Epithelial cell of alveolus of lung (primary cell): Measurements from ENCODE around the gene PLEKHF1. TPM values are rescaled to one million over a fixed set of nuclear protein-coding genes. Genes with fewer than 3 reads are reported as not detected.

Source experiments
- total RNA-seq: library from RNA; depleted of rRNA; stranded (reverse); fragments of >200 nt; gene quantifications from 2 replicates; pipeline ENCODE4 v1.2.1, GENCODE V29; 2015

The PLEKHF1 gene
- total RNA-seq, result 10.5 and 11.6 TPM in 2 replicates

GRCh38 chr19:29665215-29665825 lies at the start of gene PLEKHF1:
TSS of gene PLEKHF1 (plus strand) at chr19:29665461. CDS start at chr19:29673840, 8,379 bp downstream.

DNA sequence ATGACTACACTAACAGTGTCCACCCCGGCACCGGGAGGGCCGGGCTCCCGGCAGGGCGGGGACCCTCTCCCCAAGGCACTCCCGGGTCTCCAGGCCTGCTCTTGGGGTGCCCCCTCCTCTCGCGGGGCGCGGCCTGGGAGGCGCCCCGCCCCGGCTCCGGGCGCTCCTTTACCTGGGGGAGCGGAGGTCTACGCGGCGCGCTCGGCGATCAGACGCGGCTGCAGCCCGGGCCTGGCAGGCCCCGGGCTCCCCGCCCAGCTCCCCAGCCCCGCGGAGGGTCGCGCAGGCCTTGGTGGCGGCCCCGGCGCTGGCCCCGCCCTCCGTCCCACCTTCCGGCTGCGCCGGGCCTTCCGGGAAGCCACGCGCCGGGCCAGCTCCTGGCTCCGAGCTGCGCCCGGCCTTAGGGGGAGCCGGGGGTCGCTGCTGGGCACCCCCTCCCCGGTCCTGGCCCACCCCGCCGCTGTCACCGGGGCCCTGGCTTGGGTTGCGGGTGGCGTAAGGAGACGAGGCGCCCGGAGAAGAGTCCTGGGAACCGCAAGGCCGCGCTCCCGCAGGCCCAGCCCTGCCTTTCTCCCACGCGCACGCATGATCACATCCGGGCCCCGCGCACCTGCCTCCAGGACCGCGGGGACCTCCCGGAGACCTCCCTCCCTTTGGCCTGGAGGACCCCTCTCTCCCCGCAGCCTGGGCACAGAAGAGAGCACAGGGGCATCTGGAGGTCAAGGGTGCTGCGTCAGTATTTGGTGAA lies 49.9 kb downstream of the PLEKHF1 start, which contains the start of gene C19orf12:
TSS of gene C19orf12 (minus strand) at position 309 of the 748 bp plus-strand sequence. CDS start 6,848 bp downstream, outside the sequence.

Other genes starting within 250 kb of the PLEKHF1 start
- not detected in 2 replicates for gene VSTM2B, start 139.5 kb upstream of the PLEKHF1 start, total RNA-seq
- gene POP4, start 59.2 kb upstream of the PLEKHF1 start, total RNA-seq, result 60.4 and 75.1 TPM in 2 replicates
- 27.9 and 39.6 TPM in 2 replicates for gene C19orf12, start 49.8 kb downstream of the PLEKHF1 start, total RNA-seq
- gene CCNE1, start 146.5 kb downstream of the PLEKHF1 start, total RNA-seq, result 5.8 and 8.0 TPM in 2 replicates